KMS-11 (cell line): Measurements from ENCODE around the gene ZKSCAN3.

Experiments used
- H2AFZ ChIP-seq: fragments of 200-600 bp; sonication (generic); 2 replicates; pipeline ENCODE4 v1.6.1; 2016; ENCODE audit warnings: antibody characterized with exemption, mixed run types, low read depth
- H3K27ac ChIP-seq: fragments of 200-600 bp; sonication (generic); 2 replicates; pipeline ENCODE4 v1.6.1; 2016; ENCODE audit warnings: mild to moderate bottlenecking, mixed run types
- H3K27me3 ChIP-seq: fragments of 200-600 bp; sonication (generic); 2 replicates; pipeline ENCODE4 v1.6.1; 2017; ENCODE audit warnings: mild to moderate bottlenecking, low read depth, mixed run types, moderate library complexity; ENCODE audit not compliant: insufficient read depth
- H3K36me3 ChIP-seq: fragments of 200-600 bp; sonication (generic); 2 replicates; pipeline ENCODE4 v1.6.1; 2017; ENCODE audit warnings: mild to moderate bottlenecking, mixed run types; ENCODE audit not compliant: insufficient read depth
- H3K4me1 ChIP-seq: fragments of 200-600 bp; sonication (generic); 2 replicates; pipeline ENCODE4 v1.6.1; 2016; ENCODE audit warnings: mild to moderate bottlenecking, low read depth, mixed run types; ENCODE audit not compliant: poor library complexity, severe bottlenecking
- H3K4me2 ChIP-seq: fragments of 200-600 bp; sonication (generic); 2 replicates; pipeline ENCODE4 v1.7.0; 2016; ENCODE audit warnings: mild to moderate bottlenecking, mixed run types
- H3K4me3 ChIP-seq: fragments of 200-600 bp; sonication (generic); IDR thresholded peaks from 2 replicates; pipeline ENCODE4 v1.6.1; 2017; ENCODE audit warnings: low read depth, low read length, mixed read lengths; ENCODE audit not compliant: insufficient read depth
- H3K79me2 ChIP-seq: fragments of 200-600 bp; sonication (generic); 2 replicates; pipeline ENCODE4 v1.6.1; 2016; ENCODE audit warnings: low read depth, mixed run types; ENCODE audit not compliant: insufficient read depth
- H3K9ac ChIP-seq: fragments of 200-600 bp; sonication (generic); 2 replicates; pipeline ENCODE4 v1.6.1; 2016; ENCODE audit warnings: mild to moderate bottlenecking, mixed run types
- H4K20me1 ChIP-seq: fragments of 200-600 bp; sonication (generic); 2 replicates; pipeline ENCODE4 v1.6.1; 2016; ENCODE audit warnings: mild to moderate bottlenecking, mixed run types; ENCODE audit not compliant: insufficient read depth
- CTCF ChIP-seq: fragments of 200-600 bp; sonication (generic); conservative IDR thresholded peaks from 2 replicates; pipeline ENCODE4 v1.6.1; 2017; ENCODE audit warnings: low read depth, mild to moderate bottlenecking, antibody characterized with exemption, low read length, moderate library complexity, mixed read lengths

The ZKSCAN3 gene

DNA sequence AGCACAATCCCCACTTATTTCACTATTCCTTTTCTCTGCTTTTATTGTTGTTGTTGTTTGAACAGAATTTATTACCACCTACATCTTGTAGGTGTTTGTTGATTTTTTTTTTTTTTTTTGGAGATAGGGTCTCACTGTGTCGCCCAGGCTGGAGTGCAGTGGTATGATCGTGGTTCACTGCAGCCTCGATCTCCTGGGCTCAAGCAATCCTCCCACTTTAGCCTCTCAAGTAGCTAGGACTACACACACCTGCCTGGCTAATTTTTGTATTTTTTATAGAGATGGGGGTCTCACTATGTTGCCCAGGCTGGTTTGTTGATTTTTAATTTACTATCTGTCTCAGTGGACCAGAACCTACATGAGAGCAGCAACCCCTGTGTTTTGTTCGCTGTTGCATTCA, 46.2 kb downstream of the ZKSCAN3 start:
- TF ChIP-seq CTCF = no peak
- Histone ChIP-seq H4K20me1 (no peaks in the 10 kb centered on the region), H3K9ac (no peak overlapping the region), H3K4me2 (no peak overlapping the region), H3K4me3 (no peak overlapping the region), H3K36me3 (no peaks in the 10 kb centered on the region), H3K4me1 (no peaks in the 10 kb centered on the region), H3K27ac (no peak overlapping the region), H3K27me3 (no peaks in the 10 kb centered on the region), H3K79me2 (no peaks in the 10 kb centered on the region), H2AFZ (no peak overlapping the region)

DNA sequence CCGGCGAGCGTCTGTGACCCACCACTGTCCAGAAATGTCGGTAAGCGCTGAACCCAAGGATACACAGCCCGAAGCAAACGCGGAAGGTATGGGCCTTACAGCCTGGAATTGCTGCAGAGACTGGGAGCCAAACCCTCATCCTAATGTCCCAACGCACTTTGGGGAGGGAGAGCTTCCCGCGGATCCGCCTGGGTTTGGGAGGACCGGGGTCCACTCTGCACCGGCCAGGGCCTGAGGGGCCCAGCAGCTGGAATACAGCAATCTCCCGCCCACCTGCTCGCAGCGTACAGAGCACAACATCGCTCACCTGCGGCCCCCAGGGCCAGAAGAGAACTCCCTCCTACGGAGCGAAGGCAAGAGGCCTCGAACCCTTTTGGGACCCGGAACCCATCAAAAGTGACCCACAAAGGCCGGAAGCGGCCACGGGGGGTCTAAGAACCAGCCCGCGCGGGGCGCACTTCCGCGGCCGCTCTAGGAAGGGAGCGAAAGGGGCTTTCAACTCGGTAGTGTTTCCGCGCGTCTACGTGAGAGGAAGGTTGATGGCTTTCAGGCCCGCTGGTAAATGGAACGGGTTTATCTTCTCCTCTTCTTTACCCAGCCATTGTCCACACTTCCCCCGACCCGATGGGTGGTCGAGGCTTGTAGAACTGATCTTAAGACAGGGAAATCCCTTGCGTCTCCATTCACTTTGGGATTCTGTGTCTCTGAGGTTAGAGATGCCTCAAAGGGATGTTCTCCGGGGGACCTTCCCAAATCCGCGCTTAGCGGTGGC, 49.8 kb downstream of the ZKSCAN3 start, which contains the start of gene ZSCAN12:
Gene ZSCAN12 (minus strand): TSS at position 398 of the 772 bp plus-strand sequence. CDS start 1,342 bp downstream, outside the sequence.
- H3K9ac ChIP-seq = no peak within 1 kb of the TSS
- no peak within 1 kb of the TSS for H3K4me2 ChIP-seq
- H2AFZ ChIP-seq = no peak within 1 kb of the TSS

GRCh38 chr6:28400122-28400451, 50.3 kb downstream of the ZKSCAN3 start:
- no peaks in the 10 kb centered on the region for H3K36me3 ChIP-seq
- H3K27ac ChIP-seq = no peak overlapping the region
- no peak overlapping the region for H3K4me2 ChIP-seq
- H3K27me3 ChIP-seq = no peaks in the 10 kb centered on the region
- no peaks in the 10 kb centered on the region for H3K79me2 ChIP-seq
- H3K9ac ChIP-seq = no peak overlapping the region
- no peak overlapping the region for H2AFZ ChIP-seq
- no peak overlapping the region for H3K4me3 ChIP-seq
- no peaks in the 10 kb centered on the region for H3K4me1 ChIP-seq
- H4K20me1 ChIP-seq = no peaks in the 10 kb centered on the region
- no peak for TF ChIP-seq CTCF

More for the DNA sequence above, 49.8 kb downstream of the ZKSCAN3 start, which contains the start of gene ZSCAN12:
- H4K20me1 ChIP-seq = no peaks in the 10 kb centered on the region
- H3K79me2 ChIP-seq = no peaks in the 10 kb centered on the region
- no peaks in the 10 kb centered on the region for H3K36me3 ChIP-seq
- no peak for TF ChIP-seq CTCF
- H3K27ac ChIP-seq = no peak within 1 kb of the TSS
- no peaks in the 10 kb centered on the region for H3K4me1 ChIP-seq
- H3K27me3 ChIP-seq = no peaks in the 10 kb centered on the region
- no peak within 1 kb of the TSS for H3K4me3 ChIP-seq

DNA sequence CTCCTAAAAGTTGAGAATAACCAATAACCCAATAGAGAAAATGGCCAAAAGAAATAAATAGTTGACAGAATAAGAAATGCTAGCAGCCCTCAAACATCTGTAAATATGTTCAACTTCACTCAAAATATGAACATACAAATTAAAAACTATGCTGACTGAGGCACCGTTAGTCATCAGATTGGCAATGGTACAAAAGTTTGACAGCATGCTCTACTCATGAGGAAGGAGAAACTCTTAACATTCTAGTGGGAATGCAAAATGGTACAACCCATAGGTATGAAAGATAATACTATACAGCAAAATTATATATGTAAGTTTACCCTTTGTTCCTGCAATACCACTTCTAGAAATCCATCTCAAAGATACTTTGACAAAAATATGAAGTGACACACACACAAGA, 51.4 kb downstream of the ZKSCAN3 start:
- H4K20me1 ChIP-seq = no peaks in the 10 kb centered on the region
- H3K36me3 ChIP-seq = no peaks in the 10 kb centered on the region
- no peak overlapping the region for H3K4me3 ChIP-seq
- H3K27me3 ChIP-seq = no peaks in the 10 kb centered on the region
- no peaks in the 10 kb centered on the region for H3K79me2 ChIP-seq
- H2AFZ ChIP-seq = no peak overlapping the region
- H3K27ac ChIP-seq = no peak overlapping the region
- no peak overlapping the region for H3K4me2 ChIP-seq
- no peak for TF ChIP-seq CTCF
- H3K9ac ChIP-seq = no peak overlapping the region
- no peaks in the 10 kb centered on the region for H3K4me1 ChIP-seq
